ENCODE results near the gene PNLIP. TPM values are rescaled to one million over a fixed set of nuclear protein-coding genes. Genes with fewer than 3 reads are reported as not detected.

Gene PNLIP
- total and polyA plus RNA-seq, 8 donors = 1,789 to 39,320 (median 9,967) TPM

DNA sequence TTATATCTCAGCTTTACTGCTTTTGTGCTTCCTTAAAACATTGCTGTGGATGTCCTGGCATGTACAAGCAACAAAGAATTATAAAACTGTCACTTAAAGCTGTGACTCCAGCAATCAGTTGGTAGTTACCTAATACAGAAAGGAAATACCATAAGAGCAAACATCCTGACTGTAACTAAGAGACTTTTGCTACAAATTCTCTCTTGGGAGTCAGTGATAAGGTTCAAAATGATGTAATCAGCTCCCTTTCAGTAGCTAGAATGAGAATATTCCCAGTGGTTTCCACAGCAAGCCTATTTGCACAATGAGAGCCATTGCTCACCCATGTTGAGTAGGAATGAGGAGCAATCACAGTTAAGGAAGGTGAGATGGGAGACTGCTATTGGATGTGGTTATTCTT lies 52.6 kb downstream of the PNLIP start:
- Histone ChIP-seq H3K27me3 (no peaks in the 10 kb centered on the region), H3K4me3 (peak overlapping the region in 2 of 4 donors; percentile 19 to 52), H3K36me3 (peaks cover 0 to 55% (median 0%) of the 10 kb centered on the region in 3 donors), H3K4me1 (peaks cover 0 to 19% (median 4%) of the 10 kb centered on the region in 3 donors), H3K27ac (peak overlapping the region; percentile 19 to 35 (median 27)), H3K9me3 (no peaks in the 10 kb centered on the region)
- intact Hi-C loops (cut with DNase I) = no loop called here
- FAIRE-seq (no peak), DNase-seq (no peak), ATAC-seq (peak in 3 of 4 donors; percentile 1 to 4 (median 2))
- TF ChIP-seq, protein P1, sequence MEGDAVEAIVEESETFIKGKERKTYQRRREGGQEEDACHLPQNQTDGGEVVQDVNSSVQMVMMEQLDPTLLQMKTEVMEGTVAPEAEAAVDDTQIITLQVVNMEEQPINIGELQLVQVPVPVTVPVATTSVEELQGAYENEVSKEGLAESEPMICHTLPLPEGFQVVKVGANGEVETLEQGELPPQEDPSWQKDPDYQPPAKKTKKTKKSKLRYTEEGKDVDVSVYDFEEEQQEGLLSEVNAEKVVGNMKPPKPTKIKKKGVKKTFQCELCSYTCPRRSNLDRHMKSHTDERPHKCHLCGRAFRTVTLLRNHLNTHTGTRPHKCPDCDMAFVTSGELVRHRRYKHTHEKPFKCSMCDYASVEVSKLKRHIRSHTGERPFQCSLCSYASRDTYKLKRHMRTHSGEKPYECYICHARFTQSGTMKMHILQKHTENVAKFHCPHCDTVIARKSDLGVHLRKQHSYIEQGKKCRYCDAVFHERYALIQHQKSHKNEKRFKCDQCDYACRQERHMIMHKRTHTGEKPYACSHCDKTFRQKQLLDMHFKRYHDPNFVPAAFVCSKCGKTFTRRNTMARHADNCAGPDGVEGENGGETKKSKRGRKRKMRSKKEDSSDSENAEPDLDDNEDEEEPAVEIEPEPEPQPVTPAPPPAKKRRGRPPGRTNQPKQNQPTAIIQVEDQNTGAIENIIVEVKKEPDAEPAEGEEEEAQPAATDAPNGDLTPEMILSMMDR (IDR thresholded peaks at IDR 0.05) = no peak

DNA sequence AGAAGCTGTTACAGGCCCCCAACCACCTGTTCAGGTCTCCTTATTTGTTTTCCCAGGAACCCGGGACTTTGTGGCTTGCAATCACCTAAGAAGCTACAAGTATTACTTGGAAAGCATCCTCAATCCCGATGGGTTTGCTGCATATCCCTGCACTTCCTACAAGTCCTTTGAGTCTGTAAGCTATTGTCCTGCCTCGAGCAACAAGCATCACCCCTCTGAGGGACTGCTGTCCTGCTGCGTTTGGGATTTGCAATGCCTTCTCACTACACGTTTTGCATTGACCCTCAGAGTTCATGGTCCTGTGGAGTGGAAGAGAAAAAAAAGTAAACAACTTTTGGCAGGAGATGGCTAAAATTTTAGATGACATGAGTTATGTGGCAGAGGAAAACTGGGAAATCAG lies 54.3 kb downstream of the PNLIP start:
- Histone ChIP-seq H3K4me3 (peak overlapping the region in 2 of 4 donors; percentile 18 to 19), H3K27ac (no peak overlapping the region), H3K4me1 (peaks cover 0 to 15% (median 4%) of the 10 kb centered on the region in 3 donors), H3K9me3 (no peaks in the 10 kb centered on the region), H3K36me3 (peaks cover 0 to 55% (median 0%) of the 10 kb centered on the region in 3 donors), H3K27me3 (no peaks in the 10 kb centered on the region)
- peak in 2 of 6 donors; percentile 10 to 22 for DNase-seq
- FAIRE-seq = no peak
- TF ChIP-seq, protein P1 (IDR thresholded peaks at IDR 0.05) = no peak
- 28 to 31% methylated on average over 5 of the region's 5 CpGs for WGBS, 2 donors
- no peak for ATAC-seq
- intact Hi-C loops (cut with DNase I) = no loop called here

DNA sequence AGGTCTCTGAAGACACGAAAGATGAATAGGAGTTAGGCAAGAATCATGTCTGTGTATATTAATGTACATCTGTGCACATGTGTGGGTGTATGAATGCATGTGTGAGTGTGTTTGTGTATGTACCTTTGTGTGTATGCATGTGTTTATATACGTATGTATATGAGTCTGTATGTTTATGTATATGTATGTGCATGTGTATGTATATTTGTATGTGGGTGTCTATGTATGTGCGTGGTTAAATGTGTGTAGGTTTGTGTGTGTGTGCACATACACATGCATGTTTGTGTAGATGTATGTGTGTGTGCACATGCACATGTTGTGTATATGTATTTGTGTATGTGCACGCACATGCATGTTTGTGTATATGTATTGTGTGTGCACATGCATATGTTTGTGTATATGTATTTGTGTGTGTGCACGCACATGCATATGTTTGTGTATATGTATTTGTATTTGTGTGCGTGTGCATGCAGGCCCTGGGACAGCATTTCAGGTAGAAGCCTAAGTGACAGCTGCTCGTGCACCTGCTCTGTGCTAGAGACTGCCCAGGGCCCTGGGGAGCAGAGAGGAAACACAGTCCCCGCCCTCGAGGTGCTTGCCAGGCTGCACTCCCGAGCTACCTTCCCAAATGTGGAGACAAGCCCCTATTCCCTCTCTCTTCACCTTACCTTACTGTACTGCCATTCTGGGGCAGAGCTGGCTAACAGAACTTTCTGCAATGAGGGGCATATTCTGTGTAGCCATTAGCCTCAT lies 57.1 kb downstream of the PNLIP start:
- peak overlapping the region in 3 of 4 donors; percentile 1 to 21 (median 5) for H3K27ac ChIP-seq
- peaks cover 0 to 8% (median 4%) of the 10 kb centered on the region in 3 donors for H3K4me1 ChIP-seq
- no peaks in the 10 kb centered on the region for H3K27me3 ChIP-seq
- no peak for FAIRE-seq
- peaks cover 0 to 40% (median 0%) of the 10 kb centered on the region in 3 donors for H3K36me3 ChIP-seq
- TF ChIP-seq, protein P1 (IDR thresholded peaks at IDR 0.05) = no peak
- 45 to 46% methylated on average over 10 of the region's 10 CpGs for WGBS, 2 donors
- peak overlapping the region in 1 of 4 donors; percentile 7 for H3K4me3 ChIP-seq
- H3K9me3 ChIP-seq = no peaks in the 10 kb centered on the region
- DNase-seq = peak in 3 of 6 donors; percentile 43 to 62 (median 58)
- ATAC-seq = peak; percentile 0 to 25 (median 18)
- intact Hi-C loops (cut with DNase I) = no loop called here

DNA sequence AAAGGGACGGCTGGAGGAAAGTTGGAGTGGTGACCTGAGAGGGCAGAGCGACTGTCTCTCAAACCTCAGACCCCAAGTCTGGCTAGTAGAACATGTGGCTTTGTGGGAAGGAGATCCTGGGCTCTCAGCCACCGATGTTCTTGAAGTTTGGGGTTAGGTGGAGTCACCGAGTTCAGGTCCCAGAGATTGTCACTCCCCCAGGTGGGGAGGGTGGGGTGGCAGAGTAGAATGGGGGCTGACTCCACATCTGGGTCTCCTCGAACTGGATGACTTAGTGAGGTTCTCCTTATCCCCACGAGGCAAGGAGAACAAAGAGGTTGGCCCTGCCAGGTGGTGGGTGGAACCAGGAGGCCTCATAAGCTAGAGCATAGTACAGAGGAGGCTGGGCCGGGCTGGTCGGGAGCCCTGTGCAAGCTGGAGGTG lies 60.3 kb downstream of the PNLIP start:
- Histone ChIP-seq H3K4me3 (peak overlapping the region in 1 of 4 donors; percentile 0), H3K27me3 (no peaks in the 10 kb centered on the region), H3K4me1 (peaks cover 0 to 3% (median 0%) of the 10 kb centered on the region in 3 donors), H3K9me3 (no peaks in the 10 kb centered on the region), H3K36me3 (peaks cover 0 to 26% (median 0%) of the 10 kb centered on the region in 3 donors), H3K27ac (peak overlapping the region in 2 of 4 donors; percentile 71 to 78)
- intact Hi-C loops (cut with DNase I) = no loop called here
- WGBS, 2 donors = 29 to 34% methylated on average over 8 of the region's 8 CpGs
- FAIRE-seq = no peak
- peak; percentile 48 to 83 (median 62) for DNase-seq
- TF ChIP-seq, protein P1 (IDR thresholded peaks at IDR 0.05) = no peak
- ATAC-seq = peak in 1 of 4 donors; percentile 1

DNA sequence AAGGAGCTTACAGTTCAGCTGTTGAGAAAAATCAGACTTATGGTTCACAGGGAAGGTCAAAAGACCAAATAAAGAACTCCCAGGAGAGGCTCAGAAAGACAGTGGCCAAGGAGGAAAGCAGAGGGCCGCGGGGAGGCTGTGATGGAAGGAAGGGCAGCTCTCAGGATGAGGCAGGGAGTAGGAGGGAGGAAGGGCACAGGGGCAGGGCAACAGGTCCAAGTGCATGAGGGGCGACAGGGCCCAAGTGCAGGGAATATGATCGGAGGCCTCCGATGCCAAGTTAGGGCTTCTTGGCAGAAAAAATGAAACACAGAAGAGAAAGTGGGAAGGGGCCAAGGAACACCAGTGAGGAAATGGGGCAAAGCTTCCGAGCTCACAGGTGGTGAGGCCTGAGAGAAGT lies 61.6 kb downstream of the PNLIP start:
- intact Hi-C loops (cut with DNase I) = no loop called here
- FAIRE-seq (no peak), ATAC-seq (no peak), DNase-seq (peak; percentile 32 to 68 (median 58))
- 39 to 42% methylated on average over 6 of the region's 6 CpGs for WGBS, 2 donors
- TF ChIP-seq, protein P1 (IDR thresholded peaks at IDR 0.05) = no peak
- peak overlapping the region in 2 of 4 donors; percentile 71 to 78 for H3K27ac ChIP-seq
- peak overlapping the region in 1 of 4 donors; percentile 41 for H3K4me3 ChIP-seq
- peaks cover 0 to 7% (median 4%) of the 10 kb centered on the region in 3 donors for H3K4me1 ChIP-seq
- no peaks in the 10 kb centered on the region for H3K9me3 ChIP-seq
- no peaks in the 10 kb centered on the region for H3K27me3 ChIP-seq
- H3K36me3 ChIP-seq = peaks cover 0 to 19% (median 0%) of the 10 kb centered on the region in 3 donors
